H1 (cell line): ENCODE measurements around the gene URM1. TPM values are rescaled to one million over a fixed set of nuclear protein-coding genes. Genes with fewer than 3 reads are reported as not detected.

Source experiments
- CTCF ChIA-PET: fragments of 300-600 bp; sonication (Branson Sonifier 250); formaldehyde crosslinking; loops from one replicate; lab custom pipeline; 2021; ENCODE audit not compliant: partially characterized antibody; lab: Charles Lee
- POLR2A ChIA-PET: fragments of 300-600 bp; sonication (Branson Sonifier 250); formaldehyde crosslinking; loops from one replicate; lab custom pipeline; 2021; ENCODE audit warnings: inconsistent platforms; ENCODE audit not compliant: partially characterized antibody; lab: Charles Lee
- DNase-seq, 2 experiments: peaks; one replicate each; pipeline versions ENCODE4 v3.0.0 to v3.0.0-alpha.2; 2010 to 2022; ENCODE audit warnings: low spot score in 2 of 2, low read depth in 1 of 2, mixed read lengths in 1 of 2
- FAIRE-seq: peaks from 2 replicates; lab custom pipeline; 2011; peaks lifted over from hg19 to GRCh38; lab: Jason Lieb, UNC
- H2AFZ ChIP-seq: 2 replicates; pipeline ENCODE4 v1.8.1; 2012; ENCODE audit warnings: low read length, inconsistent platforms
- H2AK5ac ChIP-seq: 2 replicates; pipeline ENCODE4 v1.6.1; 2013; ENCODE audit warnings: low read depth, low read length
- H2BK120ac ChIP-seq: replicated peaks from 2 replicates; pipeline ENCODE3; 2013; ENCODE audit warnings: low read depth, low read length, inconsistent platforms
- H2BK12ac ChIP-seq: 2 replicates; pipeline ENCODE4 v1.6.1; 2013; ENCODE audit warnings: low read depth, low read length
- H2BK15ac ChIP-seq: 2 replicates; pipeline ENCODE4 v1.6.1; 2013; ENCODE audit warnings: low read length
- H2BK20ac ChIP-seq: 2 replicates; pipeline ENCODE4 v1.6.1; 2013; ENCODE audit warnings: low read length
- H2BK5ac ChIP-seq: 2 replicates; pipeline ENCODE4 v1.6.1; 2013; ENCODE audit warnings: low read depth, low read length
- H3K14ac ChIP-seq: 2 replicates; pipeline ENCODE4 v1.6.1; 2013; ENCODE audit warnings: inconsistent platforms; ENCODE audit not compliant: insufficient read length
- H3K18ac ChIP-seq: 2 replicates; pipeline ENCODE4 v1.6.1; 2013; ENCODE audit warnings: low read length; ENCODE audit errors: extremely low read depth
- H3K23ac ChIP-seq: 2 replicates; pipeline ENCODE4 v1.6.1; 2013; ENCODE audit warnings: inconsistent platforms; ENCODE audit not compliant: insufficient read length
- H3K23me2 ChIP-seq: 2 replicates; pipeline ENCODE4 v1.6.1; 2013; ENCODE audit warnings: low read depth, low read length
- H3K27ac ChIP-seq: 2 replicates; pipeline ENCODE4 v1.6.1; 2011; ENCODE audit warnings: low read depth, low read length, inconsistent platforms
- H3K27me3 ChIP-seq, 4 experiments: replicated peaks in 1 of 4; 1 replicate in 1 of 4; 2 replicates in 3 of 4; pipeline versions ENCODE4 v1.6.1 to v1.8.1; 2011 to 2013; ENCODE audit warnings: low read length in 3 of 4, mild to moderate bottlenecking in 3 of 4, inconsistent platforms in 2 of 4, mixed read lengths in 2 of 4, moderate library complexity in 1 of 4; ENCODE audit not compliant: control insufficient read depth in 3 of 4, insufficient read depth in 3 of 4; ENCODE audit errors: extremely low read depth in 1 of 4
- H3K36me3 ChIP-seq, 4 experiments: 2 replicates each; pipeline versions ENCODE4 v1.6.1 to v1.8.1; 2011 to 2013; ENCODE audit warnings: mild to moderate bottlenecking in 4 of 4, low read length in 3 of 4, moderate library complexity in 2 of 4, control low read depth in 1 of 4, inconsistent platforms in 1 of 4; ENCODE audit not compliant: insufficient read depth in 4 of 4, control insufficient read depth in 2 of 4
- H3K4ac ChIP-seq: replicated peaks from 2 replicates; pipeline ENCODE3; 2013; ENCODE audit warnings: low read length, low read depth, mixed read lengths, inconsistent platforms; ENCODE audit not compliant: insufficient read length
- H3K4me1 ChIP-seq, 4 experiments: replicated peaks in 1 of 4; 1 replicate in 1 of 4; 2 replicates in 3 of 4; pipeline versions ENCODE4 v1.6.1 to v1.8.1; 2011 to 2013; ENCODE audit warnings: low read length in 3 of 4, inconsistent platforms in 2 of 4, mixed read lengths in 1 of 4; ENCODE audit not compliant: insufficient read depth in 4 of 4, control insufficient read depth in 3 of 4
- H3K4me2 ChIP-seq, 2 experiments: 2 replicates each; pipeline versions ENCODE4 v1.6.1 to v1.8.1; 2011 to 2013; ENCODE audit warnings: low read depth in 2 of 2, low read length in 2 of 2, control low read depth in 1 of 2, inconsistent platforms in 1 of 2, mild to moderate bottlenecking in 1 of 2; ENCODE audit not compliant: insufficient read depth in 1 of 2
- H3K4me3 ChIP-seq, 4 experiments: fragments of 200-600, 300-600 bp in 1 of 4; sonication (generic), shearing (Covaris generic), sonication (Bioruptor Twin) in 1 of 4; 2 replicates each; pipeline versions ENCODE4 v1.5.1 to v1.8.1; 2011 to 2016; ENCODE audit warnings: low read length in 4 of 4, low read depth in 3 of 4, control low read depth in 2 of 4, inconsistent platforms in 2 of 4, mild to moderate bottlenecking in 2 of 4, mixed read lengths in 1 of 4, moderate library complexity in 1 of 4; ENCODE audit not compliant: insufficient read depth in 2 of 4; ENCODE audit errors: extremely low read depth in 1 of 4
- H3K56ac ChIP-seq: replicated peaks from 2 replicates; pipeline ENCODE3; 2013; ENCODE audit warnings: low read depth, mild to moderate bottlenecking, mixed read lengths, low read length, inconsistent platforms; ENCODE audit not compliant: insufficient read length
- H3K79me1 ChIP-seq: 2 replicates; pipeline ENCODE4 v1.6.1; 2013; ENCODE audit warnings: low read depth, low read length, control low read depth
- H3K79me2 ChIP-seq, 2 experiments: 2 replicates each; pipeline versions ENCODE4 v1.6.1 to v1.8.1; 2012 to 2013; ENCODE audit warnings: low read length in 2 of 2, mild to moderate bottlenecking in 2 of 2, inconsistent platforms in 1 of 2; ENCODE audit not compliant: insufficient read depth in 2 of 2, control insufficient read depth in 1 of 2
- H3K9ac ChIP-seq, 4 experiments: replicated peaks in 1 of 4; 1 replicate in 1 of 4; 2 replicates in 3 of 4; pipeline versions ENCODE4 v1.6.1 to v1.8.1; 2011 to 2013; ENCODE audit warnings: low read depth in 3 of 4, low read length in 3 of 4, control low read depth in 2 of 4, mild to moderate bottlenecking in 2 of 4, moderate library complexity in 2 of 4, inconsistent platforms in 1 of 4; ENCODE audit errors: extremely low read depth in 1 of 4
- H3K9me3 ChIP-seq, 2 experiments: 2 replicates each; pipeline versions ENCODE4 v1.6.1 to v1.8.1; 2012 to 2013; ENCODE audit warnings: mild to moderate bottlenecking in 2 of 2, moderate library complexity in 2 of 2, control low read depth in 1 of 2, inconsistent platforms in 1 of 2, low read depth in 1 of 2, low read length in 1 of 2, mixed read lengths in 1 of 2; ENCODE audit not compliant: insufficient read depth in 2 of 2
- H4K20me1 ChIP-seq, 2 experiments: replicated peaks in 1 of 2; 2 replicates each; pipeline versions ENCODE3 to v1.8.1; 2011 to 2013; ENCODE audit warnings: inconsistent platforms in 2 of 2, low read length in 2 of 2, mild to moderate bottlenecking in 1 of 2; ENCODE audit not compliant: insufficient read depth in 2 of 2, control insufficient read depth in 1 of 2
- H4K5ac ChIP-seq: 2 replicates; pipeline ENCODE4 v1.6.1; 2013; ENCODE audit warnings: low read length, low read depth, mixed read lengths, inconsistent platforms; ENCODE audit not compliant: insufficient read length
- H4K8ac ChIP-seq: 2 replicates; pipeline ENCODE4 v1.8.0; 2013; ENCODE audit warnings: mild to moderate bottlenecking, moderate library complexity, low read length, inconsistent platforms; ENCODE audit not compliant: insufficient read depth; ENCODE audit errors: extremely low read depth
- H4K91ac ChIP-seq: replicated peaks from 2 replicates; pipeline ENCODE3; 2013; ENCODE audit warnings: low read length, mixed read lengths, inconsistent platforms; ENCODE audit not compliant: insufficient read length
- ATF3 ChIP-seq: IDR thresholded peaks from 2 replicates; pipeline ENCODE4 v1.6.1; 2011; ENCODE audit warnings: low read depth, mild to moderate bottlenecking, low read length; ENCODE audit not compliant: insufficient read depth
- BRCA1 ChIP-seq: IDR thresholded peaks from 2 replicates; pipeline ENCODE4 v1.6.1; 2012; ENCODE audit warnings: low read depth, low read length, improper control_type of control experiment
- EZH2 ChIP-seq: fragments of 200-600 bp; sonication (generic); IDR thresholded peaks from 2 replicates; pipeline ENCODE4 v1.7.1; 2012; ENCODE audit warnings: low read depth, mild to moderate bottlenecking, moderate library complexity, low read length, inconsistent platforms; ENCODE audit not compliant: severe bottlenecking
- HDAC2 ChIP-seq, 2 experiments: fragments of 300-600 bp in 1 of 2; sonication (generic) in 1 of 2; IDR thresholded peaks; 2 replicates each; pipeline ENCODE4 v1.6.1; 2011 to 2012; ENCODE audit warnings: low read depth in 2 of 2, low read length in 2 of 2, mild to moderate bottlenecking in 2 of 2, moderate library complexity in 2 of 2, borderline replicate concordance in 1 of 2, inconsistent platforms in 1 of 2
- JUN ChIP-seq: IDR thresholded peaks from 2 replicates; pipeline ENCODE4 v1.6.1; 2011; ENCODE audit warnings: low read depth, mild to moderate bottlenecking, improper control_type of control experiment, low read length
- POLR2A ChIP-seq, 2 experiments: IDR thresholded peaks; 1 replicate in 1 of 2; 2 replicates in 1 of 2; pipeline ENCODE4 v1.6.1; 2011; ENCODE audit warnings: low read depth in 2 of 2, low read length in 2 of 2, mild to moderate bottlenecking in 2 of 2; ENCODE audit errors: control extremely low read depth in 1 of 2
- RNF2 ChIP-seq: fragments of 200-900, 300-1000 bp; sonication (generic); IDR thresholded peaks from 2 replicates; pipeline ENCODE4 v1.7.1; 2016; ENCODE audit warnings: borderline replicate concordance, low read depth, mild to moderate bottlenecking, antibody characterized with exemption, low read length; ENCODE audit not compliant: poor library complexity, severe bottlenecking; ENCODE audit errors: missing control alignments
- SP4 ChIP-seq: IDR thresholded peaks from 2 replicates; pipeline ENCODE4 v1.6.1; 2012; ENCODE audit warnings: low read length, inconsistent platforms
- WGBS, 2 experiments: shearing (Covaris generic) in 1 of 2; methylation state at CpG; one replicate each; pipeline versions ENCODE4 v1.1.6 to v1.1.7; 2013 to 2015; ENCODE audit warnings: low lambda C conversion rate in 2 of 2, mixed read lengths in 2 of 2, inconsistent platforms in 1 of 2, low coverage in 1 of 2, missing lambda C conversion rate in 1 of 2; ENCODE audit not compliant: insufficient replicate concordance in 2 of 2, insufficient coverage in 1 of 2, insufficient read length in 1 of 2; ENCODE audit errors: extremely low coverage in 1 of 2, missing lambda C conversion rate in 1 of 2; 5-methylcytosine and 5-hydroxymethylcytosine counted together
- polyA plus RNA-seq, 7 experiments: library from polyadenylated mRNA; depleted of rRNA in 3 of 7; stranded (reverse) in 5 of 7; unstranded in 2 of 7; fragments of >200 nt in 5 of 7; fragments of 200-250 nt in 2 of 7; gene quantifications; 1 replicate in 5 of 7; 2 replicates in 1 of 7; 4 replicates in 1 of 7; pipeline versions ENCODE4 v1.2.1 to v1.2.3, GENCODE V29; 2011 to 2013; ENCODE audit warnings: missing spikeins in 2 of 7, mixed read lengths in 2 of 7
- total RNA-seq: library from RNA; stranded (reverse); fragmentation: NEBNext Ultra II Directional; extraction: Animal tissue kit (Norgen Biotek cat#: 25700); gene quantifications from 2 replicates; pipeline ENCODE4 v1.2.1, GENCODE V29; 2021

The URM1 gene
- total and polyA plus RNA-seq, 2 of the 8 experiments (the other 6 are each of a cell fraction or from before 2014, with no cell fraction given), result 58.3 to 62.3 TPM

GRCh38 chr9:128405077-128405779, 34.1 kb downstream of the URM1 start:
- H3K4me1 ChIP-seq, result peaks cover 15 to 35% (median 20%) of the 10 kb centered on the region in 4 experiments
- no peak overlapping the region for H3K4ac ChIP-seq
- ChIA-PET POLR2A (interaction anchor here (0.6 to 3.5 kb wide), 3 partner anchors 21 to 233 kb away, joined by 3 to 8 read pairs (median 3); no protein-coding TSS in a partner anchor), CTCF (interaction anchor here (1.3 to 15.7 kb wide), 4 partner anchors 8 to 64 kb away, joined by 5 to 544 read pairs (median 51); partner anchors contain the start of gene URM1)
- no peak overlapping the region for H3K18ac ChIP-seq
- FAIRE-seq (no peak), DNase-seq (no peak)
- no peak overlapping the region for H2BK15ac ChIP-seq
- 48% methylated on average over 17 of the region's 20 CpGs; no CpG with 5 or more reads in 1 of the 2 experiments for WGBS, 2 experiments
- no peak overlapping the region for H3K14ac ChIP-seq
- H2BK12ac ChIP-seq, result no peak overlapping the region
- no peaks in the 10 kb centered on the region for H3K23me2 ChIP-seq
- H3K4me3 ChIP-seq, result no peak overlapping the region
- H2BK20ac ChIP-seq, result no peak overlapping the region
- H3K27ac ChIP-seq, result no peak overlapping the region
- H3K9ac ChIP-seq, result no peak overlapping the region; a peak in 3 of 7 replicates
- no peaks in the 10 kb centered on the region for H3K79me2 ChIP-seq
- H2AFZ ChIP-seq, result no peak overlapping the region
- H3K79me1 ChIP-seq, result no peaks in the 10 kb centered on the region
- H2BK120ac ChIP-seq, result no peak overlapping the region
- H3K36me3 ChIP-seq, result no peaks in the 10 kb centered on the region
- H3K4me2 ChIP-seq, result no peak overlapping the region
- H4K91ac ChIP-seq, result no peak overlapping the region
- H3K56ac ChIP-seq, result no peak overlapping the region
- no peak overlapping the region for H4K5ac ChIP-seq
- H3K23ac ChIP-seq, result no peak overlapping the region
- H4K20me1 ChIP-seq, result peaks cover 2 to 4% of the 10 kb centered on the region in 2 experiments
- no peak overlapping the region; the same call in 1 of the 2 replicates for H4K8ac ChIP-seq
- H3K9me3 ChIP-seq, result no peaks in the 10 kb centered on the region
- H2AK5ac ChIP-seq, result no peak overlapping the region
- TF ChIP-seq BRCA1 (no peak), EZH2 (peak; percentile 17), RNF2 (no peak), HDAC2 (IDR thresholded peaks at IDR 0.05; ENCODE audit: borderline replicate concordance in 1 of 2, low read depth in 2 of 2, low read length in 2 of 2) (no peak), SP4 (no peak), ATF3 (no peak), POLR2A (IDR thresholded peaks at IDR 0.05; ENCODE audit: control extremely low read depth in 1 of 2, low read depth in 2 of 2, low read length in 2 of 2) (no peak), JUN (no peak)
- no peak overlapping the region; the same call in 1 of the 2 replicates for H2BK5ac ChIP-seq
- H3K27me3 ChIP-seq, result peaks cover 77 to 97% (median 90%) of the 10 kb centered on the region in 4 experiments
